MM.1S (cell line): Measurements from ENCODE around the gene MIGA1.

Experiments used
- DNase-seq: peaks from one replicate; pipeline ENCODE4 v3.0.0-alpha.2; 2015
- H2AFZ ChIP-seq: fragments of 300-600 bp; sonication (generic); 2 replicates; pipeline ENCODE4 v1.6.0; 2016; ENCODE audit warnings: antibody characterized with exemption, low read length
- H3F3A ChIP-seq: fragments of 300-600 bp; sonication (generic); 2 replicates; pipeline ENCODE4 v1.6.1; 2016; ENCODE audit warnings: mild to moderate bottlenecking, antibody characterized with exemption, low read length, moderate library complexity, mixed read lengths; ENCODE audit not compliant: insufficient read depth
- H3K27ac ChIP-seq: fragments of 300-600 bp; sonication (generic); 2 replicates; pipeline ENCODE4 v1.5.1; 2016; ENCODE audit warnings: mild to moderate bottlenecking, low read length
- H3K27me3 ChIP-seq: fragments of 300-600 bp; sonication (generic); replicated peaks from 2 replicates; pipeline ENCODE4 v1.6.0; 2016; ENCODE audit warnings: low read length; ENCODE audit not compliant: insufficient read depth
- H3K36me3 ChIP-seq: fragments of 300-600 bp; sonication (generic); replicated peaks from 2 replicates; pipeline ENCODE4 v1.6.1; 2016; ENCODE audit warnings: mild to moderate bottlenecking, low read length, mixed read lengths; ENCODE audit not compliant: insufficient read depth
- H3K4me1 ChIP-seq: fragments of 300-600 bp; sonication (generic); 2 replicates; pipeline ENCODE4 v1.6.1; 2016; ENCODE audit warnings: low read length, mixed read lengths
- H3K4me2 ChIP-seq: fragments of 300-600 bp; sonication (generic); 2 replicates; pipeline ENCODE4 v1.6.0; 2016; ENCODE audit warnings: low read depth, low read length
- H3K4me3 ChIP-seq: fragments of 300-600 bp; sonication (generic); 2 replicates; pipeline ENCODE4 v1.5.1; 2016; ENCODE audit warnings: low read length, mixed read lengths
- H3K79me2 ChIP-seq: fragments of 300-600 bp; sonication (generic); 2 replicates; pipeline ENCODE4 v1.6.1; 2016; ENCODE audit warnings: mixed run types, low read length, mixed read lengths
- H3K9ac ChIP-seq: fragments of 300-600 bp; sonication (generic); 2 replicates; pipeline ENCODE4 v1.6.1; 2016; ENCODE audit warnings: low read length, mixed read lengths
- H3K9me2 ChIP-seq: fragments of 300-600 bp; sonication (generic); replicated peaks from 2 replicates; pipeline ENCODE4 v1.6.1; 2016; ENCODE audit warnings: mild to moderate bottlenecking, low read length, mixed read lengths; ENCODE audit not compliant: insufficient read depth
- H3K9me3 ChIP-seq: fragments of 300-600 bp; sonication (generic); replicated peaks from 2 replicates; pipeline ENCODE4 v1.6.1; 2016; ENCODE audit warnings: mild to moderate bottlenecking, low read length, mixed read lengths; ENCODE audit not compliant: insufficient read depth
- H4K20me1 ChIP-seq: fragments of 300-600 bp; sonication (generic); 2 replicates; pipeline ENCODE4 v1.6.1; 2016; ENCODE audit warnings: mild to moderate bottlenecking, low read length, moderate library complexity, mixed read lengths; ENCODE audit not compliant: insufficient read depth
- CTCF ChIP-seq: fragments of 300-600 bp; sonication (generic); IDR thresholded peaks from 2 replicates; pipeline ENCODE4 v1.5.1; 2016; ENCODE audit warnings: antibody characterized with exemption, low read length, mixed read lengths
- EZH2 ChIP-seq: fragments of 300-600 bp; sonication (generic); optimal IDR thresholded peaks from 2 replicates; pipeline ENCODE3; 2017; ENCODE audit warnings: low read depth, mild to moderate bottlenecking, antibody characterized with exemption, low read length, mixed read lengths
- EZH2phosphoT487 ChIP-seq: fragments of 300-600 bp; sonication (generic); IDR thresholded peaks from 2 replicates; pipeline ENCODE4 v1.6.1; 2018; ENCODE audit warnings: antibody characterized with exemption, low read length

The MIGA1 gene

DNA sequence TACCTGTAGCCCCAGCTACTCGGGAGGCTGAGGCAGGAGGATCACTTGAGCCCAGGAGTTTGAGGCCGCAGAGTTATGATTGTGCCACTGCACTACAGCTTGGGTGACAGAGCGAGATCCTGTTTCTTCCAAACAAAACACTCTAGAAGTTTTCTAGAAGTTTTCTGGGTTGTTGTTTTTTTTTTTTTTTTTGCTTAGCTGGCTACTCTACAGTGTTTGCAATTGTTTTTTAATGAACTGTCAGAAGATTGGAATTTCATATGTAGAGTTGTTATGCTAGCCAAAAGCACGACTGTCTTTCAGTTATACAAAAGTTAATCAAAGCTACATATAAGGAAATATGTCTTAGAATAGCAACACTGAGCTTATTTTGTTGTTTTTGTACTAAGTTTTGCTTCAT is 78.1 kb downstream of the MIGA1 start:
- Histone ChIP-seq H3K4me3 (no peak overlapping the region), H3K9ac (no peak overlapping the region), H3K79me2 (no peaks in the 10 kb centered on the region; the same call in 1 of the 2 replicates), H3K4me1 (no peaks in the 10 kb centered on the region), H2AFZ (no peak overlapping the region), H3K4me2 (no peak overlapping the region), H3F3A (no peaks in the 10 kb centered on the region), H3K9me2 (no peaks in the 10 kb centered on the region), H3K36me3 (no peaks in the 10 kb centered on the region), H4K20me1 (no peaks in the 10 kb centered on the region), H3K27ac (no peak overlapping the region), H3K27me3 (no peaks in the 10 kb centered on the region), H3K9me3 (no peaks in the 10 kb centered on the region)
- no peak for DNase-seq
- TF ChIP-seq EZH2 = no peak

DNA sequence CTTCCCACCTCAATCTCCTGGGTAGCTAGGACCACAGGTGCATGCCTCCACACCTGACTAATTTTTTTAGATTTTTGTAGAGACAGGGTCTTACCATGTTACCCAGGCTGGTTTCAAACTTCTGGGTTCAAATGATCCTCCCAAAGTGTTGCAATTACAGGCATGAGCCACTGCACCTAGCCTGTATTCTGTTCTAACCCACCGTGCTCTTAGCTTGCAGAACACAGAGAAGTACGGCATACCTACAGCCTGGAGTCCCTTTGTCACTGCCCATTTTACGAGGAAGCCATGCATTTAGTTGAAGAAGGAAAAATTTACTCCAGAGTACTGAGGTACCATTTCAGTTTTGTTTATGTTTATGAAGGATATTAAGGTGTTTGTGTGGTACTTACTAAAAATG is 79.3 kb downstream of the MIGA1 start:
- Histone ChIP-seq H3K4me2 (no peak overlapping the region), H2AFZ (no peak overlapping the region), H3K79me2 (no peaks in the 10 kb centered on the region; the same call in 1 of the 2 replicates), H3F3A (no peaks in the 10 kb centered on the region), H3K4me1 (no peaks in the 10 kb centered on the region), H4K20me1 (no peaks in the 10 kb centered on the region), H3K9ac (no peak overlapping the region), H3K9me3 (no peaks in the 10 kb centered on the region), H3K9me2 (no peaks in the 10 kb centered on the region), H3K27ac (no peak overlapping the region), H3K36me3 (no peaks in the 10 kb centered on the region), H3K4me3 (no peak overlapping the region), H3K27me3 (no peaks in the 10 kb centered on the region)
- TF ChIP-seq CTCF (no peak), EZH2phosphoT487 (no peak), EZH2 (no peak)
- DNase-seq = no peak

- Histone ChIP-seq H3K9ac (no peak overlapping the region), H3K27me3 (no peaks in the 10 kb centered on the region), H3K9me3 (no peaks in the 10 kb centered on the region), H3F3A (no peaks in the 10 kb centered on the region), H3K9me2 (no peaks in the 10 kb centered on the region), H3K4me3 (no peak overlapping the region), H2AFZ (no peak overlapping the region), H4K20me1 (no peaks in the 10 kb centered on the region), H3K27ac (no peak overlapping the region), H3K4me2 (no peak overlapping the region), H3K79me2 (no peaks in the 10 kb centered on the region; the same call in 1 of the 2 replicates), H3K4me1 (no peaks in the 10 kb centered on the region), H3K36me3 (no peaks in the 10 kb centered on the region)
- no peak for DNase-seq
- TF ChIP-seq EZH2phosphoT487 (no peak), EZH2 (no peak), CTCF (no peak)
These were observed 79.8 kb downstream of the MIGA1 start for GRCh38 chr1:77859248-77859647.

DNA sequence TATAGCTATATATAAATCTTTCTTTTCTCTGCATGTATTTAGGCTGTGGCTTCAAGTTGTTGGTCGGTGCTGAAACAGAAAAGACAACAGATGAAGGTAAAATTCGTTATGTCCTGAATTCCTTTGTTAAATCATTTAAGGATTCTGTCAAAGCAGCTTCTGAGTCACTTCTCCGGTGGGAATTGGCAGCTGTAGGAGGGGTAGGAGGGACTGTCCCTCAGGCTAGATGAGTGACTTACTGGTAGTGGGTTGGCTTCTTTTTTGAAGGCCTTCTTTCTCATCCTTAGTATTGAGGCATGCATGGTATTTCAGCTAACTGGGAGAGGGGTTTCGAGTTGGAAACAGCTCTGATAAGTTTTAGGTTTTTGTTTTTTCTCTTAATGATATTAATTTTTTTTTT is 86.8 kb downstream of the MIGA1 start:
- Histone ChIP-seq H3K9me3 (no peaks in the 10 kb centered on the region), H3K4me1 (no peaks in the 10 kb centered on the region), H3K27ac (no peak overlapping the region), H3K9ac (no peak overlapping the region), H2AFZ (no peak overlapping the region), H4K20me1 (no peaks in the 10 kb centered on the region), H3F3A (no peaks in the 10 kb centered on the region), H3K36me3 (no peaks in the 10 kb centered on the region), H3K4me2 (no peak overlapping the region), H3K79me2 (no peaks in the 10 kb centered on the region), H3K9me2 (no peaks in the 10 kb centered on the region), H3K4me3 (no peak overlapping the region), H3K27me3 (no peaks in the 10 kb centered on the region)
- TF ChIP-seq CTCF = no peak
- TF ChIP-seq EZH2 = no peak
- TF ChIP-seq EZH2phosphoT487 = no peak
- no peak for DNase-seq
